Lower leg skin (tissue), 4 donors: ENCODE data around the gene EPHA3. TPM values are rescaled to one million over a fixed set of nuclear protein-coding genes. Genes with fewer than 3 reads are reported as not detected.

ENCODE experiments used
- DNase-seq, 2 donors: peaks; one replicate each; pipeline ENCODE4 v3.0.0-alpha.2; 2019; ENCODE audit warnings: low spot score in 2 of 2
- H3K4me3 ChIP-seq: fragments of 200-600 bp; sonication (generic); 2 replicates; pipeline ENCODE4 v1.5.1; 2017; ENCODE audit warnings: mild to moderate bottlenecking, low read depth; ENCODE audit not compliant: poor library complexity, severe bottlenecking
- CTCF ChIP-seq, 3 donors: fragments of 450-650 bp; IDR thresholded peaks; one replicate each; pipeline ENCODE4 v1.5.1; 2016; ENCODE audit warnings: antibody characterized with exemption in 3 of 3, mild to moderate bottlenecking in 3 of 3, moderate library complexity in 2 of 3
- POLR2A ChIP-seq, 2 donors: fragments of 450-650 bp; IDR thresholded peaks; one replicate each; pipeline ENCODE4 v1.6.1; 2016 to 2017; ENCODE audit warnings: antibody characterized with exemption in 2 of 2, mild to moderate bottlenecking in 1 of 2, moderate library complexity in 1 of 2
- WGBS, 2 donors: methylation state at CpG; one replicate each; pipeline ENCODE4 v1.1.5; 2018; 5-methylcytosine and 5-hydroxymethylcytosine counted together
- intact Hi-C: fragments of 100-400 bp; cut with DNase I; formaldehyde crosslinking; loops from one replicate; pipeline ENCODE4 v1.15.0; 2023; ENCODE audit warnings: low total_unique reads
- total RNA-seq, 4 donors: library from RNA; depleted of rRNA; stranded (reverse); fragments of >200 nt; gene quantifications; one replicate each; pipeline ENCODE4 v1.1.0, GENCODE V29; 2016

EPHA3 gene
- total RNA-seq, 4 donors from 2014 or later, result 0.30 to 2.8 (median 1.0) TPM

- no peak for DNase-seq
- WGBS, 2 donors, result 71 to 74% methylated on average over 7 of the region's 7 CpGs
- intact Hi-C loops, result no loop called here
- no peak overlapping the region for H3K4me3 ChIP-seq
- no peak for TF ChIP-seq POLR2A (IDR thresholded peaks at IDR 0.05)
- TF ChIP-seq CTCF (IDR thresholded peaks at IDR 0.05), result no peak
Observed at GRCh38 chr3:89434621-89435380, 327.4 kb downstream of the EPHA3 start.

- H3K4me3 ChIP-seq, result no peak overlapping the region
- 63 to 65% methylated on average over 3 of the region's 3 CpGs for WGBS, 2 donors
- DNase-seq, result no peak
- intact Hi-C loops, result no loop called here
- no peak for TF ChIP-seq POLR2A (IDR thresholded peaks at IDR 0.05)
- no peak for TF ChIP-seq CTCF (IDR thresholded peaks at IDR 0.05)
Observed at GRCh38 chr3:89436846-89437245, 329.4 kb downstream of the EPHA3 start.

- no peak for TF ChIP-seq POLR2A (IDR thresholded peaks at IDR 0.05)
- TF ChIP-seq CTCF (IDR thresholded peaks at IDR 0.05), result no peak
- intact Hi-C loops, result no loop called here
- H3K4me3 ChIP-seq, result no peak overlapping the region
- no peak for DNase-seq
- 82 to 84% methylated on average over 4 of the region's 4 CpGs for WGBS, 2 donors
Observed at GRCh38 chr3:89440386-89440785, 333.0 kb downstream of the EPHA3 start.

- intact Hi-C loops, result no loop called here
- H3K4me3 ChIP-seq, result no peak overlapping the region
- TF ChIP-seq POLR2A (IDR thresholded peaks at IDR 0.05) (no peak), CTCF (IDR thresholded peaks at IDR 0.05) (no peak)
- DNase-seq, result no peak
Observed at GRCh38 chr3:89441141-89441540, 333.7 kb downstream of the EPHA3 start.

GRCh38 chr3:89446593-89446992 lies 339.2 kb downstream of the EPHA3 start:
- 93 to 98% methylated on average over 1 of the region's 1 CpG for WGBS, 2 donors
- TF ChIP-seq POLR2A (IDR thresholded peaks at IDR 0.05) (no peak), CTCF (IDR thresholded peaks at IDR 0.05) (no peak)
- no peak overlapping the region for H3K4me3 ChIP-seq
- intact Hi-C loops, result no loop called here
- DNase-seq, result no peak

- no peak overlapping the region for H3K4me3 ChIP-seq
- WGBS, 2 donors, result 89 to 100% methylated on average over 1 of the region's 1 CpG
- no peak for TF ChIP-seq POLR2A (IDR thresholded peaks at IDR 0.05)
- no peak for TF ChIP-seq CTCF (IDR thresholded peaks at IDR 0.05)
- DNase-seq, result no peak
- intact Hi-C loops, result no loop called here
Observed at GRCh38 chr3:89447243-89447642, 339.8 kb downstream of the EPHA3 start.
